ENCODE data around the gene RPAP3. TPM values are rescaled to one million over a fixed set of nuclear protein-coding genes. Genes with fewer than 3 reads are reported as not detected.
A peak's percentile ranks its signal among the peaks of the same experiment; 100 is the strongest.

RPAP3 gene
- total RNA-seq, 2 donors from 2014 or later = 16.7 to 17.0 TPM

GRCh38 chr12:47741340-47741703 is 35.5 kb upstream of the RPAP3 start:
- H3K27me3 ChIP-seq = no peaks in the 10 kb centered on the region
- intact Hi-C loops (cut with DNase I) = no loop called here
- no peaks in the 10 kb centered on the region for H3K36me3 ChIP-seq
- no peak overlapping the region for H3K4me3 ChIP-seq
- peak; percentile 81 for DNase-seq
- H3K27ac ChIP-seq = no peak overlapping the region
- no peak overlapping the region for H3K9ac ChIP-seq (ENCODE audit: low read depth in 2 of 2, low read length in 2 of 2)
- peaks cover 10% of the 10 kb centered on the region for H3K4me1 ChIP-seq
- H3K9me3 ChIP-seq = no peaks in the 10 kb centered on the region
- no peak for TF ChIP-seq CTCF (IDR thresholded peaks at IDR 0.05)

GRCh38 chr12:47740606-47741339 is 34.9 kb upstream of the RPAP3 start:
- Histone ChIP-seq H3K9me3 (no peaks in the 10 kb centered on the region), H3K4me1 (peaks cover 10% of the 10 kb centered on the region), H3K9ac (ENCODE audit: low read depth in 2 of 2, low read length in 2 of 2) (peak overlapping the region in 1 of 2 donors; percentile 49), H3K27ac (no peak overlapping the region), H3K36me3 (no peaks in the 10 kb centered on the region), H3K27me3 (no peaks in the 10 kb centered on the region), H3K4me3 (no peak overlapping the region)
- no peak for TF ChIP-seq CTCF (IDR thresholded peaks at IDR 0.05)
- no peak for DNase-seq
- intact Hi-C loops (cut with DNase I) = no loop called here

- no peak for TF ChIP-seq CTCF (IDR thresholded peaks at IDR 0.05)
- Histone ChIP-seq H3K9ac (ENCODE audit: low read depth in 2 of 2, low read length in 2 of 2) (peak overlapping the region in 1 of 2 donors; percentile 49), H3K4me3 (no peak overlapping the region), H3K36me3 (no peaks in the 10 kb centered on the region), H3K9me3 (no peaks in the 10 kb centered on the region), H3K27me3 (no peaks in the 10 kb centered on the region), H3K27ac (no peak overlapping the region), H3K4me1 (peaks cover 10% of the 10 kb centered on the region)
- intact Hi-C loops (cut with DNase I) = no loop called here
- peak; percentile 58 for DNase-seq
Observed at GRCh38 chr12:47739979-47740378, 34.1 kb upstream of the RPAP3 start.

GRCh38 chr12:47739297-47739696 is 33.5 kb upstream of the RPAP3 start:
- no peak for DNase-seq
- no peaks in the 10 kb centered on the region for H3K27me3 ChIP-seq
- H3K4me3 ChIP-seq = no peak overlapping the region
- H3K9me3 ChIP-seq = no peaks in the 10 kb centered on the region
- no peak overlapping the region for H3K9ac ChIP-seq (ENCODE audit: low read depth in 2 of 2, low read length in 2 of 2)
- no peaks in the 10 kb centered on the region for H3K36me3 ChIP-seq
- TF ChIP-seq CTCF (IDR thresholded peaks at IDR 0.05) = no peak
- H3K4me1 ChIP-seq = peaks cover 10% of the 10 kb centered on the region
- no peak overlapping the region for H3K27ac ChIP-seq
- intact Hi-C loops (cut with DNase I) = no loop called here

- H3K27me3 ChIP-seq = no peaks in the 10 kb centered on the region
- H3K4me3 ChIP-seq = no peak overlapping the region
- no peak overlapping the region for H3K9ac ChIP-seq (ENCODE audit: low read depth in 2 of 2, low read length in 2 of 2)
- no peaks in the 10 kb centered on the region for H3K36me3 ChIP-seq
- DNase-seq = no peak
- H3K9me3 ChIP-seq = no peaks in the 10 kb centered on the region
- peaks cover 10% of the 10 kb centered on the region for H3K4me1 ChIP-seq
- intact Hi-C loops (cut with DNase I) = no loop called here
- no peak overlapping the region for H3K27ac ChIP-seq
- no peak for TF ChIP-seq CTCF (IDR thresholded peaks at IDR 0.05)
Observed at GRCh38 chr12:47737936-47738594, 32.2 kb upstream of the RPAP3 start.
